ENCODE data around the gene ONECUT2. TPM values are rescaled to one million over a fixed set of nuclear protein-coding genes. Genes with fewer than 3 reads are reported as not detected.
"Not testable (repeated sequence)": the region's sequence is repeated elsewhere in the genome, so short reads cannot be mapped to it uniquely, and the experiment has no call there.

ONECUT2 gene
- total RNA-seq, 1 experiment from 2014 or later: 0.48 TPM

GRCh38 chr18:57519668-57520424 is 84.7 kb downstream of the ONECUT2 start:
- Histone ChIP-seq H3K9me3 (ENCODE audit: control insufficient read depth, low read depth, low read length) (no peaks in the 10 kb centered on the region), H3K14ac (ENCODE audit: insufficient read depth, low read length) (no peak overlapping the region), H3K9ac (ENCODE audit: extremely low read depth, insufficient read length, low read length) (no peak overlapping the region), H4K8ac (replicated peaks; ENCODE audit: insufficient read length, low read depth, low read length) (no peak overlapping the region), H2BK12ac (ENCODE audit: insufficient read length, low read depth, low read length) (no peak overlapping the region), H2BK5ac (ENCODE audit: insufficient read length, low read length) (no peak overlapping the region), H3K23ac (ENCODE audit: insufficient read length, low read depth, low read length) (no peak overlapping the region), H3K23me2 (ENCODE audit: insufficient read length, low read depth, low read length, poor library complexity, severe bottlenecking) (no peaks in the 10 kb centered on the region), H3T11ph (ENCODE audit: low read length) (no peak overlapping the region), H3K18ac (ENCODE audit: insufficient read length, low read depth, low read length) (no peak overlapping the region), H3K27ac (ENCODE audit: insufficient read length, low read depth, low read length) (no peak overlapping the region), H3K27me3 (ENCODE audit: insufficient read depth, low read length) (no peaks in the 10 kb centered on the region), H3K79me2 (ENCODE audit: insufficient read depth, low read length) (no peaks in the 10 kb centered on the region), H3K4me1 (ENCODE audit: insufficient read depth, low read length) (no peaks in the 10 kb centered on the region), H4K91ac (ENCODE audit: insufficient read length, low read depth, low read length) (no peak overlapping the region), H2BK120ac (ENCODE audit: low read depth, low read length, poor library complexity, severe bottlenecking) (no peak overlapping the region), H2AK5ac (ENCODE audit: insufficient read length, low read length) (no peak overlapping the region), H3K4me2 (ENCODE audit: insufficient read depth, insufficient read length, low read length) (no peak overlapping the region), H3K56ac (ENCODE audit: insufficient read length, low read depth, low read length) (no peak overlapping the region), H2BK15ac (ENCODE audit: low read depth, low read length) (no peak overlapping the region), H3K4ac (ENCODE audit: low read depth, low read length) (no peak overlapping the region), H2AFZ (ENCODE audit: low read length) (no peak overlapping the region), H2BK20ac (ENCODE audit: low read depth, low read length, poor library complexity, severe bottlenecking) (no peak overlapping the region), H4K5ac (ENCODE audit: insufficient read length, low read depth, low read length) (no peak overlapping the region), H3K79me1 (ENCODE audit: insufficient read depth, low read depth, low read length, poor library complexity, severe bottlenecking) (no peaks in the 10 kb centered on the region), H4K20me1 (ENCODE audit: control insufficient read depth, insufficient read depth, insufficient read length) (no peaks in the 10 kb centered on the region)
- Mint-ChIP-seq H3K27me3 (ENCODE audit: low read depth) (no peaks in the 10 kb centered on the region; the same call in 1 of the 2 replicates), H3K4me3 (no peak overlapping the region), H3K27ac (no peak overlapping the region), H3K36me3 (ENCODE audit: insufficient read depth in 1 of 3, low read depth in 3 of 3) (no peaks in the 10 kb centered on the region), H3K9me3 (peaks cover 3 to 5% of the 10 kb centered on the region in 2 experiments; a peak in 2 of 5 replicates), H3K4me1 (no peaks in the 10 kb centered on the region)
- WGBS (ENCODE audit: extremely low coverage, insufficient read length, low lambda C conversion rate): no CpG with 5 or more reads among the region's 7 CpGs
- DNase-seq: no peak
- TF ChIP-seq CTCF (conservative IDR thresholded peaks at IDR 0.05): no peak

- not testable (repeated sequence) for H3K9me3 Mint-ChIP-seq; H3K23ac ChIP-seq (ENCODE audit: insufficient read length, low read depth, low read length); H3K27me3 ChIP-seq (ENCODE audit: insufficient read depth, low read length); H3K27ac ChIP-seq (ENCODE audit: insufficient read length, low read depth, low read length); H2BK5ac ChIP-seq (ENCODE audit: insufficient read length, low read length); H3K9ac ChIP-seq (ENCODE audit: extremely low read depth, insufficient read length, low read length); H3K27me3 Mint-ChIP-seq (ENCODE audit: low read depth); H3K14ac ChIP-seq (ENCODE audit: insufficient read depth, low read length); H2BK12ac ChIP-seq (ENCODE audit: insufficient read length, low read depth, low read length); H3K4me1 Mint-ChIP-seq; H2BK20ac ChIP-seq (ENCODE audit: low read depth, low read length, poor library complexity, severe bottlenecking); DNase-seq; H2BK15ac ChIP-seq (ENCODE audit: low read depth, low read length); H3K18ac ChIP-seq (ENCODE audit: insufficient read length, low read depth, low read length); H3T11ph ChIP-seq (ENCODE audit: low read length); H4K5ac ChIP-seq (ENCODE audit: insufficient read length, low read depth, low read length); H3K4me1 ChIP-seq (ENCODE audit: insufficient read depth, low read length); H3K9me3 ChIP-seq (ENCODE audit: control insufficient read depth, low read depth, low read length); H2AFZ ChIP-seq (ENCODE audit: low read length); H3K56ac ChIP-seq (ENCODE audit: insufficient read length, low read depth, low read length); H3K36me3 Mint-ChIP-seq (ENCODE audit: insufficient read depth in 1 of 3, low read depth in 3 of 3); H4K91ac ChIP-seq (ENCODE audit: insufficient read length, low read depth, low read length); H3K4ac ChIP-seq (ENCODE audit: low read depth, low read length); H4K20me1 ChIP-seq (ENCODE audit: control insufficient read depth, insufficient read depth, insufficient read length); H3K4me3 Mint-ChIP-seq; H4K8ac ChIP-seq (replicated peaks; ENCODE audit: insufficient read length, low read depth, low read length); H3K27ac Mint-ChIP-seq; H3K79me1 ChIP-seq (ENCODE audit: insufficient read depth, low read depth, low read length, poor library complexity, severe bottlenecking); H3K4me2 ChIP-seq (ENCODE audit: insufficient read depth, insufficient read length, low read length); H3K79me2 ChIP-seq (ENCODE audit: insufficient read depth, low read length); H2AK5ac ChIP-seq (ENCODE audit: insufficient read length, low read length); H3K23me2 ChIP-seq (ENCODE audit: insufficient read length, low read depth, low read length, poor library complexity, severe bottlenecking); H2BK120ac ChIP-seq (ENCODE audit: low read depth, low read length, poor library complexity, severe bottlenecking)
These were observed 87.2 kb downstream of the ONECUT2 start for GRCh38 chr18:57522348-57522747.

All from H9 (cell line).